Left lung (tissue), 10 donors: ENCODE data around the gene NGB. TPM values are rescaled to one million over a fixed set of nuclear protein-coding genes. Genes with fewer than 3 reads are reported as not detected.
"Not testable (repeated sequence)": the region's sequence is repeated elsewhere in the genome, so short reads cannot be mapped to it uniquely, and the experiment has no call there.

ENCODE experiments used
- ATAC-seq: fragments of 200-7000 bp; cut with Tn5 transposase; one replicate; pipeline ENCODE4 v1.9.1; 2020; ENCODE audit warnings: moderate library complexity
- DNase-seq, 4 donors: peaks; one replicate each; pipeline ENCODE4 v3.0.0-alpha.2; 2013 to 2020
- H3K27ac ChIP-seq, 2 donors: fragments of 200-600 bp; sonication (generic) in 1 of 2; one replicate each; pipeline versions ENCODE4 v1.5.0 to v1.8.0; 2020 to 2021
- H3K27me3 ChIP-seq, 2 donors: fragments of 200-600 bp; sonication (generic) in 1 of 2; one replicate each; pipeline versions ENCODE4 v1.5.0 to v1.8.0; 2020 to 2021
- H3K36me3 ChIP-seq, 2 donors: fragments of 200-600 bp; sonication (generic) in 1 of 2; one replicate each; pipeline versions ENCODE4 v1.5.0 to v1.8.0; 2020 to 2021
- H3K4me1 ChIP-seq, 2 donors: fragments of 200-600 bp; one replicate each; pipeline ENCODE4 v1.8.0; 2021
- H3K4me3 ChIP-seq, 2 donors: fragments of 200-600 bp; sonication (generic) in 1 of 2; one replicate each; pipeline versions ENCODE4 v1.5.0 to v1.8.0; 2020 to 2021; ENCODE audit warnings: mild to moderate bottlenecking in 1 of 2
- H3K9me3 ChIP-seq, 2 donors: fragments of 200-600 bp; sonication (generic) in 1 of 2; one replicate each; pipeline versions ENCODE4 v1.5.0 to v1.8.0; 2020 to 2021
- CTCF ChIP-seq, 2 donors: fragments of 200-600 bp; sonication (generic) in 1 of 2; IDR thresholded peaks; one replicate each; pipeline versions ENCODE4 v1.5.0 to v1.8.0; 2021; ENCODE audit warnings: antibody characterized with exemption in 2 of 2
- intact Hi-C, 2 donors: fragments of 100-400 bp; cut with DNase I; formaldehyde crosslinking; loops; one replicate each; pipeline versions ENCODE4 v1.11.2 to v1.14.2; 2022
- polyA plus RNA-seq, 6 donors: library from polyadenylated mRNA; unstranded; fragments of 120-200 nt; gene quantifications; one replicate each; pipeline ENCODE4 v1.2.1, GENCODE V29; 2013; ENCODE audit not compliant: insufficient read length in 6 of 6
- total RNA-seq, 2 donors: library from RNA; stranded (reverse); fragmentation: NEBNext Ultra II Directional; extraction: Animal tissue kit (Norgen Biotek cat#: 25700); gene quantifications; one replicate each; pipeline ENCODE4 v1.2.1, GENCODE V29; 2021
- donor health status: DM: no; HTN: yes; CAD: no.
- donor health status: DM: no; HTN: no; CAD: no.

NGB gene
- total and polyA plus RNA-seq, 8 donors, result not detected

DNA sequence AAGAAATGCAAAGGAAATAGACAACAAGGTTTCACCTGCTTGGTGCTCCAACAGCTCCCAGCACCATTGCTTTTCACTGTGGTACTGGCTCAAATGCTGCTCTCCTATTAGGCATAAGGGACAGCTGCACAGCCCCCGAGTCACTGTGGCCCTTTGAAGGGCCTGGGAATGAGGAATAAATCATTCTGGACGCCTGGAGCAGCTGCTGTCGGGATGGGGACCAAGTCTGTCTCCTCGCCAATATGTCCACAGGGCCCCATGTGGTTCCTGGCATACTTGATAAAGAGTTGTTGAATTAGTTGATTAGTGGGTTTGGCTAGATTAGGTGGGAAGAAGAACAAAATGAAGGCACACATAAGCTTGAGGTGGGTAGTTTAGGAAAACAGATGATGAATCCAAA, 13.1 kb upstream of the NGB start:
- Histone ChIP-seq H3K9me3 (no peaks in the 10 kb centered on the region), H3K27me3 (no peaks in the 10 kb centered on the region), H3K4me3 (no peak overlapping the region), H3K4me1 (no peaks in the 10 kb centered on the region), H3K36me3 (peaks cover 0 to 90% of the 10 kb centered on the region in 2 donors), H3K27ac (no peak overlapping the region)
- intact Hi-C loops, result no loop called here
- ATAC-seq (no peak), DNase-seq (no peak)
- TF ChIP-seq CTCF (IDR thresholded peaks at IDR 0.05), result no peak

DNA sequence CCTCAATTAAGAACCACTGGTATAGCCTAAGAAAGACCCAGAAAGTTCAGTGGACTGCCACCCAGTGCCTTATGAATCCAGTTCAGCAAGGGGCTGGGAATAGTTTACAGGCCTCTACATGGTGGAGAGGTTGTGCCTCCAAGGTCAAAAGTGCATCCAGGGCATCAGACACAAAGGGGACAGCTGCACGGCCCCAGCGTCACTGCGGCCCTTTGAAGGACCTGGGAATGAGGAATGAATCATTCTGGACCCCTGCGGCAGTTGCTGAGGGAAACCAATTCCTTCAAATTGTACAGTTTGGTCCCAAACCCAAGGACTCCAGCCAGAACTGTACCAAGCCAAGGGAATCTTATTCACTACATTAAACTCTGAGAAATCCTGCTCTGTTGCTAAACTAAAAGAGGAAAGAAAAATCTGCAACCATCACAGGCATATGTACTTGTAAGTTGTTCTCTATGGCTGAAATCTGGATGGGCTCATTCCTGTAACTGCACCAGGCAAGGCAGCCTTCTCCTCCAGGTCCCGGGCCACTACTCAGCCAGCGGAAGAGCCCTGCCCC, 10.9 kb upstream of the NGB start:
- peaks cover 0 to 96% of the 10 kb centered on the region in 2 donors for H3K36me3 ChIP-seq

GRCh38 chr14:77280921-77281320, 9.9 kb upstream of the NGB start:
- H3K27ac ChIP-seq, ATAC-seq, H3K4me3 ChIP-seq, DNase-seq, H3K9me3 ChIP-seq, intact Hi-C loops, H3K27me3 ChIP-seq, H3K4me1 ChIP-seq: not testable (repeated sequence)
- H3K36me3 ChIP-seq, result peaks cover 0 to 97% of the 10 kb centered on the region in 2 donors

More for the DNA sequence above, 10.9 kb upstream of the NGB start:
- intact Hi-C loops, result no loop called here
- H3K27me3 ChIP-seq, result no peaks in the 10 kb centered on the region
- ATAC-seq (no peak), DNase-seq (no peak)
- no peak overlapping the region for H3K4me3 ChIP-seq
- H3K27ac ChIP-seq, result no peak overlapping the region
- TF ChIP-seq CTCF (IDR thresholded peaks at IDR 0.05), result no peak
- H3K4me1 ChIP-seq, result no peaks in the 10 kb centered on the region
- H3K9me3 ChIP-seq, result no peaks in the 10 kb centered on the region

- Histone ChIP-seq H3K36me3 (peaks cover 0 to 87% of the 10 kb centered on the region in 2 donors), H3K4me1 (no peaks in the 10 kb centered on the region), H3K27me3 (no peaks in the 10 kb centered on the region), H3K4me3 (no peak overlapping the region), H3K9me3 (no peaks in the 10 kb centered on the region), H3K27ac (no peak overlapping the region)
- no peak for TF ChIP-seq CTCF (IDR thresholded peaks at IDR 0.05)
- ATAC-seq (no peak), DNase-seq (peak in 1 of 4 donors; percentile 66)
- intact Hi-C loops, result no loop called here
Measured at GRCh38 chr14:77279719-77280118, 8.7 kb upstream of the NGB start.

DNA sequence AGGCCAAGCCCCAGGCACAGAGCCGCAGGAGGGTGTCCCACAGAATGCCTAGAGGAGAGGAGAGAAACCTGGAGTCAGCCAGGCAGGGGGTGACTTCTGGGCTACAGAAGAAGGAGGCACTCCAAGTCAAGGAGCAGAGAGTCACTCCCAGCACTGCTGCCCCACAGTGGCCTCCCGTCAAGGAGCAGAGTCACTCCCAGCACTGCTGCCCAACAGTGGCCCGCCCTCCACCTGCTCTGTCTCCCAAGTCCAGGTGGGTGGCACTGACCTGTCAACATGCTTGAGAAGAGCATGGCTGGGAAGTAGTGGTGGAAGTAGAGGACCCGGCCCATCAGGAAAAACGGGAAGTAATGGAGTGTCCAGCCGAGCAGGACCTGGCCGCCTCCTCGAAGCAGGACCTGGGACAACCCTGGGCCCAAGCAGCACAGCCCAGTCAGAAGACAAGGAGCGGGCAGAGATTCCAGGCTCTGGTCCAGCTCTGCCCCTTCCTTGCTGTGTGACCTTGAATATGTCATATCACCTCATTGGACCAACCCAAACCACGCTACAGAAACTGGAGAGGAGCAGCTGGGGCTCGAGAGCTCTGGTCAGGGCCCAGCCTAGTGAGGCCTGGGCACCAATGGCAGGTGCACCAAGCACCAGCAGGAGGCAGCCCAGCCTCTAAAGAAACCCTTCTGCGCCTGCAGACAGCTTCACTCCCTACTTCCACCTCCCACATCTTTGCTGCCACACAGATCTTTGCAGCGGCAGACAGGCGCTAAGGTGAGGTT, 7.6 kb upstream of the NGB start:
- no peak for TF ChIP-seq CTCF (IDR thresholded peaks at IDR 0.05)
- intact Hi-C loops, result no loop called here
- H3K36me3 ChIP-seq, result peaks cover 0 to 77% of the 10 kb centered on the region in 2 donors

More for the DNA sequence above, 7.6 kb upstream of the NGB start:
- ATAC-seq (no peak), DNase-seq (no peak)
- no peak overlapping the region for H3K4me3 ChIP-seq
- H3K27ac ChIP-seq, result no peak overlapping the region
- H3K9me3 ChIP-seq, result no peaks in the 10 kb centered on the region
- no peaks in the 10 kb centered on the region for H3K4me1 ChIP-seq
- no peaks in the 10 kb centered on the region for H3K27me3 ChIP-seq
